OCI-LY3 (cell line): ENCODE results near the gene PKD1L1.

Experiments used
- EZH2phosphoT487 ChIP-seq: fragments of 200-600 bp; shearing (Covaris generic); IDR thresholded peaks from 2 replicates; pipeline ENCODE4 v1.6.1; 2018; ENCODE audit warnings: antibody characterized with exemption, mixed run types, low read depth
- TF ChIP-seq, protein P1 (sequence below): fragments of 200-600, 300-600 bp; sonication (generic); IDR thresholded peaks from 2 replicates; pipeline ENCODE4 v1.5.1; 2014; ENCODE audit warnings: antibody characterized with exemption, low read length, low read depth

DNA sequence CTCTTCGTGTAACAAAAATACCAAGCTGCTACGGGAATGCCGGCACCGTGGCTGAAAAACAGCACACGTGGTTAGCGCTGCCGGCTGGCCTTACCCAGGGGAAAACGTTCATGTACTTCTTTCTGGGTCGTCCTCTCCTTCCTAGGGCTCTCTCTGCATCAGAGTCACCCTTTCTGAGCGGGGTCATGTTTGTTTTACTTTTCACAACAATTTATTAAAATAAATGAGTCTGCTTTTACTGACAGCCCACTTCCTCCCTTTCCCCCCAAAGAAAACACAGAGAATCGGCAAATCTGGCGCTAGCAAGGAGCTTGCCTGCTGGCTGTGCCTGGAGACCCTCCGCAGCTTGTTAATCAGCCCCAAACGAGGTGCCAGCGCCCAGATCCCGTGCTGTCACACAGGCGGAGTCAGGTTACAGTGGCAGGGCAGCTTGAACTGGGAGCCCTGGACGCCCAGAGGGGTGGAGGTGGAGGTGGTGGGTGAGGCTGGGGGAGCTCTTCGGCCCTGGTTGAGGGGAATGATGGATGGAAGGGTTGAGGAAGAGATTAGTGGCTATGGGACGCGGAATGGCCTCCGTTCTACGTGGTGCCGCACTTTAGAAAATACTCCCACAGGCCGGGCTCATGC is 204.2 kb downstream of the PKD1L1 start:
- TF ChIP-seq, protein P1, sequence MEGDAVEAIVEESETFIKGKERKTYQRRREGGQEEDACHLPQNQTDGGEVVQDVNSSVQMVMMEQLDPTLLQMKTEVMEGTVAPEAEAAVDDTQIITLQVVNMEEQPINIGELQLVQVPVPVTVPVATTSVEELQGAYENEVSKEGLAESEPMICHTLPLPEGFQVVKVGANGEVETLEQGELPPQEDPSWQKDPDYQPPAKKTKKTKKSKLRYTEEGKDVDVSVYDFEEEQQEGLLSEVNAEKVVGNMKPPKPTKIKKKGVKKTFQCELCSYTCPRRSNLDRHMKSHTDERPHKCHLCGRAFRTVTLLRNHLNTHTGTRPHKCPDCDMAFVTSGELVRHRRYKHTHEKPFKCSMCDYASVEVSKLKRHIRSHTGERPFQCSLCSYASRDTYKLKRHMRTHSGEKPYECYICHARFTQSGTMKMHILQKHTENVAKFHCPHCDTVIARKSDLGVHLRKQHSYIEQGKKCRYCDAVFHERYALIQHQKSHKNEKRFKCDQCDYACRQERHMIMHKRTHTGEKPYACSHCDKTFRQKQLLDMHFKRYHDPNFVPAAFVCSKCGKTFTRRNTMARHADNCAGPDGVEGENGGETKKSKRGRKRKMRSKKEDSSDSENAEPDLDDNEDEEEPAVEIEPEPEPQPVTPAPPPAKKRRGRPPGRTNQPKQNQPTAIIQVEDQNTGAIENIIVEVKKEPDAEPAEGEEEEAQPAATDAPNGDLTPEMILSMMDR, result no peak
- TF ChIP-seq EZH2phosphoT487, result no peak
